SK-N-SH (cell line): ENCODE data around the gene CNIH2. TPM values are rescaled to one million over a fixed set of nuclear protein-coding genes. Genes with fewer than 3 reads are reported as not detected.
A peak's percentile ranks its signal among the peaks of the same experiment; 100 is the strongest.
"Not testable (repeated sequence)": the region's sequence is repeated elsewhere in the genome, so short reads cannot be mapped to it uniquely, and the experiment has no call there.

Experiments
- CTCF ChIA-PET: fragments of 300-600, 350-600 bp; formaldehyde crosslinking; extraction: SDS; loops from one replicate; lab custom pipeline; 2021; lab: Yijun Ruan, JAX
- POLR2A ChIA-PET: fragments of 350-600 bp; sonication (Branson Sonifier 250); formaldehyde crosslinking; extraction: SDS; loops from one replicate; lab custom pipeline; 2020; ENCODE audit warnings: antibody characterized with exemption, inconsistent platforms; lab: Yijun Ruan, JAX
- DNase-seq: peaks from one replicate; pipeline ENCODE4 v3.0.0; 2012
- H2AFZ ChIP-seq: fragments of 200-600 bp; sonication (generic); 2 replicates; pipeline ENCODE4 v1.8.1; 2016; ENCODE audit warnings: antibody characterized with exemption, mild to moderate bottlenecking, low read depth
- H3F3A ChIP-seq: fragments of 200-600 bp; sonication (generic); replicated peaks from 2 replicates; pipeline ENCODE3; 2016; ENCODE audit warnings: antibody characterized with exemption, mild to moderate bottlenecking; ENCODE audit not compliant: insufficient read depth
- H3K27ac ChIP-seq, 2 experiments: fragments of 200-500 bp in 1 of 2; fragments of 200-600 bp in 1 of 2; sonication (Bioruptor generic) in 1 of 2; sonication (generic), shearing (Covaris generic) in 1 of 2; 2 replicates each; pipeline versions ENCODE4 v1.5.1 to v1.6.1; 2014 to 2016; ENCODE audit warnings: low read depth in 2 of 2, inconsistent platforms in 1 of 2, low read length in 1 of 2, mild to moderate bottlenecking in 1 of 2, mixed read lengths in 1 of 2
- H3K27me3 ChIP-seq: fragments of 200-600 bp; sonication (generic), shearing (Covaris generic); 2 replicates; pipeline ENCODE4 v1.6.1; 2016; ENCODE audit warnings: mixed run types; ENCODE audit not compliant: insufficient read depth
- H3K36me3 ChIP-seq, 2 experiments: fragments of 200-500 bp in 1 of 2; fragments of 200-600 bp in 1 of 2; sonication (Bioruptor generic) in 1 of 2; sonication (generic) in 1 of 2; replicated peaks in 1 of 2; 2 replicates each; pipeline versions ENCODE3 to v1.5.1; 2014 to 2016; ENCODE audit warnings: low read length in 1 of 2, mild to moderate bottlenecking in 1 of 2; ENCODE audit not compliant: insufficient read depth in 2 of 2, control insufficient read depth in 1 of 2
- H3K4me1 ChIP-seq, 2 experiments: fragments of 200-500 bp in 1 of 2; fragments of 200-600 bp in 1 of 2; sonication (Bioruptor generic) in 1 of 2; sonication (generic), shearing (Covaris generic) in 1 of 2; 2 replicates each; pipeline versions ENCODE4 v1.5.1 to v1.6.1; 2014 to 2016; ENCODE audit warnings: low read depth in 1 of 2, low read length in 1 of 2, mixed run types in 1 of 2; ENCODE audit not compliant: insufficient read depth in 2 of 2, control insufficient read depth in 1 of 2
- H3K4me2 ChIP-seq: fragments of 200-600 bp; sonication (generic), shearing (Covaris generic); 2 replicates; pipeline ENCODE4 v1.6.1; 2017; ENCODE audit warnings: mixed run types
- H3K4me3 ChIP-seq, 2 experiments: fragments of 200-500 bp in 1 of 2; fragments of 200-600 bp in 1 of 2; sonication (Bioruptor generic) in 1 of 2; sonication (generic), shearing (Covaris generic) in 1 of 2; 2 replicates each; pipeline versions ENCODE4 v1.5.1 to v1.8.1; 2014 to 2016; ENCODE audit warnings: low read depth in 2 of 2, inconsistent platforms in 1 of 2, low read length in 1 of 2, mild to moderate bottlenecking in 1 of 2, mixed read lengths in 1 of 2, moderate library complexity in 1 of 2
- H3K79me2 ChIP-seq: fragments of 200-600 bp; sonication (generic); 2 replicates; pipeline ENCODE4 v1.8.1; 2017; ENCODE audit warnings: mild to moderate bottlenecking; ENCODE audit not compliant: insufficient read depth
- H3K9ac ChIP-seq: fragments of 200-600 bp; sonication (generic); 2 replicates; pipeline ENCODE4 v1.6.1; 2017; ENCODE audit warnings: mixed run types
- H3K9me2 ChIP-seq: fragments of 200-600 bp; sonication (generic); 2 replicates; pipeline ENCODE4 v1.6.1; 2017; ENCODE audit warnings: mixed run types
- H3K9me3 ChIP-seq: fragments of 200-600 bp; sonication (generic); 2 replicates; pipeline ENCODE4 v1.6.1; 2017; ENCODE audit warnings: mixed run types, mild to moderate bottlenecking, moderate library complexity
- H4K20me1 ChIP-seq: fragments of 200-600 bp; sonication (generic); 2 replicates; pipeline ENCODE4 v1.6.1; 2017; ENCODE audit warnings: mild to moderate bottlenecking, mixed run types; ENCODE audit not compliant: insufficient read depth
- NFIC ChIP-seq: IDR thresholded peaks from 2 replicates; pipeline ENCODE4 v1.4.0; 2012; ENCODE audit warnings: borderline replicate concordance
- WGBS: methylation state at CpG from one replicate; pipeline ENCODE4 v1.1.6; 2017; ENCODE audit warnings: low lambda C conversion rate; 5-methylcytosine and 5-hydroxymethylcytosine counted together
- polyA plus RNA-seq, 3 experiments: library from polyadenylated mRNA; depleted of rRNA; stranded (reverse); fragments of >200 nt; gene quantifications; 2 replicates each; pipeline ENCODE4 v1.2.3, GENCODE V29; 2012
- TF ChIP-seq, protein P1 (sequence below): fragments of 200-600 bp; sonication (generic); IDR thresholded peaks from 2 replicates; pipeline ENCODE4 v1.6.1; 2017; ENCODE audit warnings: antibody characterized with exemption, mild to moderate bottlenecking, moderate library complexity
- TF ChIP-seq, protein P2 (sequence below): IDR thresholded peaks from 2 replicates; pipeline ENCODE4 v1.4.0; 2012; ENCODE audit warnings: low read depth

Gene CNIH2
- polyA plus RNA-seq, 1 of the 3 experiments (the other 2 are of a cell fraction), result 11.8 TPM

DNA sequence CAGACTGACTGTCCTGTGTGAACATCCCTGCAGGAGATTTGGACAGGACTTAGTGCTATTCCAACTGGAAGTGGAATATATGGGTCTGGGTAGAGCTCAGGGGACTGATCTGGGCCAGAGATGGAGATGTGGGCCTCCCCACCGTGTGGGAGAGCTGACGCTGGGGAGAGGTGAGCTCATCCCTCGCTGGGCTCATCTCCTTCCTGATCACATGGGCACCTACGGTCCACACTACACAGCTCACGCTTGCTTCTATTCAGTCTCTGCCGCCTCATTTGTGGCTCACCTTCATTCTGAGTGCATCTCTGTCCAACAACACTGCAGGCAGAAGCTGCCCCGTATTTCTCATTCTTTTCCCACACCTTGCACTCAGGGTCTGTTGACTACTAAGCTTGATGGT, 26.2 kb upstream of the CNIH2 start:
- Histone ChIP-seq H3K79me2 (no peaks in the 10 kb centered on the region), H3K9ac (no peak overlapping the region), H3K4me2 (no peak overlapping the region), H3K9me3 (no peaks in the 10 kb centered on the region), H2AFZ (no peak overlapping the region), H3K4me1 (peaks cover 0 to 7% of the 10 kb centered on the region in 2 experiments; a peak in 1 of 4 replicates), H3K4me3 (no peak overlapping the region), H3K36me3 (peaks cover 12 to 26% of the 10 kb centered on the region in 2 experiments), H3K27ac (no peak overlapping the region), H4K20me1 (no peaks in the 10 kb centered on the region), H3K27me3 (no peaks in the 10 kb centered on the region), H3K9me2 (no peaks in the 10 kb centered on the region), H3F3A (peaks cover 15% of the 10 kb centered on the region)
- WGBS, result 92% methylated on average over 4 of the region's 7 CpGs
- ChIA-PET POLR2A (no interaction called here), CTCF (interaction anchor here (1.0 to 3.5 kb wide), 4 partner anchors 13 to 31 kb away, joined by 3 to 15 read pairs (median 6); no protein-coding TSS in a partner anchor)
- no peak for TF ChIP-seq NFIC
- no peak for DNase-seq

DNA sequence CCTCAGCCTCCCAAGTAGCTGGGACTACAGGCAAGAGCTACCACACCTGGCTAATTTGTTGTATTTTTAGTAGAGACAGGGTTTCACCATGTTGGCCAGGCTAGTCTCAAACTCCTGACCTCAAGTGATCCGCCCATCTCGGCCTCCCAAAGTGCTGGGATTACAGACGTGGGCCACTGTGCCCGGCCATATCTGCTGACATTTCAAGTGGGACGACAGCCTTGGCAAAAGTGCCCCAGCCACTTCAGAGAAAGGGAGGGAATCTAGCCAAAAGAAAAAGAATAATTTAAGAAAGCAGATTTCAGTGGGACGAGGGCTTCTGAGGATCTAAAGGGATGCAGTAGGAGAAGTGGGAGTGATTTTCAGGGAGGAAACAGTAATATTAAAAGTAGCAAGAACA, 24.9 kb upstream of the CNIH2 start:
- ChIA-PET CTCF (interaction anchor here (2.9 to 3.5 kb wide), 2 partner anchors 29 to 31 kb away, joined by 10 to 15 read pairs; no protein-coding TSS in a partner anchor), POLR2A (interaction anchor here (0.7 kb wide), 1 partner anchor 95 kb away, joined by 3 read pairs; no protein-coding TSS in a partner anchor)
- not testable (repeated sequence) for H3K9me2 ChIP-seq, DNase-seq, H3K4me3 ChIP-seq, H3K27me3 ChIP-seq, H2AFZ ChIP-seq, H3K79me2 ChIP-seq, H3K9me3 ChIP-seq, H3K9ac ChIP-seq, H4K20me1 ChIP-seq, H3K4me2 ChIP-seq, H3K27ac ChIP-seq
- 93% methylated on average over 6 of the region's 6 CpGs for WGBS
- Histone ChIP-seq H3K36me3 (peaks cover 6 to 16% of the 10 kb centered on the region in 2 experiments), H3K4me1 (peaks cover 0 to 10% of the 10 kb centered on the region in 2 experiments; a peak in 1 of 4 replicates), H3F3A (peaks cover 22% of the 10 kb centered on the region)

DNA sequence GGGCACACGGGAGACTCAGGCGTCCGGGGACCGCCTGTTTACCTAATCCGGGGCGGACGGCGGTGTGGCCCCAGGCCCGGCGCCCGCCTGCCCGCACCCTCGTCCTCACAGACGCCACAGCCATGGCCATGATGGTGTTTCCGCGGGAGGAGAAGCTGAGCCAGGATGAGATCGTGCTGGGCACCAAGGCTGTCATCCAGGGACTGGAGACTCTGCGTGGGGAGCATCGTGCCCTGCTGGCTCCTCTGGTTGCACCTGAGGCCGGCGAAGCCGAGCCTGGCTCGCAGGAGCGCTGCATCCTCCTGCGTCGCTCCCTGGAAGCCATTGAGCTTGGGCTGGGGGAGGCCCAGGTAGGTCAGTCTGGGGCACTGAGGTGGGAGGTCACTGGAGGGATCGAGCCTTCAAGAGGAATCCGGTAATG, 19.5 kb upstream of the CNIH2 start:
- Histone ChIP-seq H3K27me3 (no peaks in the 10 kb centered on the region), H3K9ac (peak overlapping the region; percentile 96), H4K20me1 (peaks cover 19% of the 10 kb centered on the region), H3K9me2 (no peaks in the 10 kb centered on the region), H3K4me2 (peak overlapping the region; percentile 100), H3K79me2 (peaks cover 26% of the 10 kb centered on the region), H2AFZ (no peak overlapping the region), H3F3A (peaks cover 26% of the 10 kb centered on the region), H3K36me3 (peaks cover 19 to 37% of the 10 kb centered on the region in 2 experiments), H3K9me3 (no peaks in the 10 kb centered on the region), H3K4me1 (peaks cover 0 to 14% of the 10 kb centered on the region in 2 experiments; a peak in 2 of 4 replicates), H3K4me3 (peak overlapping the region; percentile 88 to 99), H3K27ac (peak overlapping the region; percentile 76 to 85; a peak in 2 of 4 replicates)
- CTCF ChIA-PET, result interaction anchor here (0.6 to 2.1 kb wide), 9 partner anchors 8 to 232 kb away, joined by 3 to 11 read pairs (median 3); partner anchors contain the start of genes CATSPER1 and RIN1
- DNase-seq, result no peak
- TF ChIP-seq, protein P1, sequence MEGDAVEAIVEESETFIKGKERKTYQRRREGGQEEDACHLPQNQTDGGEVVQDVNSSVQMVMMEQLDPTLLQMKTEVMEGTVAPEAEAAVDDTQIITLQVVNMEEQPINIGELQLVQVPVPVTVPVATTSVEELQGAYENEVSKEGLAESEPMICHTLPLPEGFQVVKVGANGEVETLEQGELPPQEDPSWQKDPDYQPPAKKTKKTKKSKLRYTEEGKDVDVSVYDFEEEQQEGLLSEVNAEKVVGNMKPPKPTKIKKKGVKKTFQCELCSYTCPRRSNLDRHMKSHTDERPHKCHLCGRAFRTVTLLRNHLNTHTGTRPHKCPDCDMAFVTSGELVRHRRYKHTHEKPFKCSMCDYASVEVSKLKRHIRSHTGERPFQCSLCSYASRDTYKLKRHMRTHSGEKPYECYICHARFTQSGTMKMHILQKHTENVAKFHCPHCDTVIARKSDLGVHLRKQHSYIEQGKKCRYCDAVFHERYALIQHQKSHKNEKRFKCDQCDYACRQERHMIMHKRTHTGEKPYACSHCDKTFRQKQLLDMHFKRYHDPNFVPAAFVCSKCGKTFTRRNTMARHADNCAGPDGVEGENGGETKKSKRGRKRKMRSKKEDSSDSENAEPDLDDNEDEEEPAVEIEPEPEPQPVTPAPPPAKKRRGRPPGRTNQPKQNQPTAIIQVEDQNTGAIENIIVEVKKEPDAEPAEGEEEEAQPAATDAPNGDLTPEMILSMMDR, result peak; percentile 8; the same call in 1 of the 2 replicates
- TF ChIP-seq, protein P2, sequence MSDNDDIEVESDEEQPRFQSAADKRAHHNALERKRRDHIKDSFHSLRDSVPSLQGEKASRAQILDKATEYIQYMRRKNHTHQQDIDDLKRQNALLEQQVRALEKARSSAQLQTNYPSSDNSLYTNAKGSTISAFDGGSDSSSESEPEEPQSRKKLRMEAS, result no peak
- POLR2A ChIA-PET, result interaction anchor here (0.7 to 1.4 kb wide), 3 partner anchors 9 to 54 kb away, joined by 3 to 6 read pairs (median 3); no protein-coding TSS in a partner anchor
- 7% methylated on average over 19 of the region's 28 CpGs for WGBS
